IPS-11a (cell line): ENCODE results near the gene NKX2-4.

Source experiments
- H3K4me3 ChIP-seq: one replicate; pipeline ENCODE4 v1.5.1; 2013; ENCODE audit warnings: low read depth, low read length, control low read depth

NKX2-4 gene

GRCh38 chr20:21364413-21364812 is 32.9 kb downstream of the NKX2-4 start:
- no peak overlapping the region for H3K4me3 ChIP-seq

- H3K4me3 ChIP-seq = no peak overlapping the region
These were observed 36.1 kb downstream of the NKX2-4 start for GRCh38 chr20:21361266-21361665.

- no peak overlapping the region for H3K4me3 ChIP-seq
These were observed 36.6 kb downstream of the NKX2-4 start for GRCh38 chr20:21360705-21361104.

- H3K4me3 ChIP-seq = no peak overlapping the region
These were observed 38.6 kb downstream of the NKX2-4 start for GRCh38 chr20:21358737-21359136.

GRCh38 chr20:21357844-21358243 is 39.5 kb downstream of the NKX2-4 start:
- no peak overlapping the region for H3K4me3 ChIP-seq

GRCh38 chr20:21356386-21356785 is 40.9 kb downstream of the NKX2-4 start:
- H3K4me3 ChIP-seq = no peak overlapping the region

- H3K4me3 ChIP-seq = no peak overlapping the region
These were observed 41.3 kb downstream of the NKX2-4 start for GRCh38 chr20:21355981-21356380.

- H3K4me3 ChIP-seq = no peak overlapping the region
These were observed 44.1 kb downstream of the NKX2-4 start for GRCh38 chr20:21353236-21353635.

- no peak overlapping the region for H3K4me3 ChIP-seq
These were observed 44.6 kb downstream of the NKX2-4 start for GRCh38 chr20:21352703-21353102.
